ENCODE measurements around the gene ACADSB. TPM values are rescaled to one million over a fixed set of nuclear protein-coding genes. Genes with fewer than 3 reads are reported as not detected.
A peak's percentile ranks its signal among the peaks of the same experiment; 100 is the strongest.

The ACADSB gene
- total and polyA plus RNA-seq, 12 donors, result 6.8 to 114 (median 94.3) TPM

- Histone ChIP-seq H3K9me3 (no peaks in the 10 kb centered on the region), H3K4me1 (no peaks in the 10 kb centered on the region), H3K27me3 (peaks cover 0 to 50% (median 19%) of the 10 kb centered on the region in 7 donors), H3K27ac (no peak overlapping the region), H3K36me3 (no peaks in the 10 kb centered on the region), H3K4me3 (no peak overlapping the region)
- ATAC-seq (peak in 1 of 8 donors; percentile 66), DNase-seq (no peak)
- intact Hi-C loops (cut with DNase I), result no loop called here
- WGBS, 2 donors, result 65 to 78% methylated on average over 5 of the region's 5 CpGs
- no peak for TF ChIP-seq CTCF (IDR thresholded peaks at IDR 0.05)
These were observed 87.6 kb downstream of the ACADSB start for GRCh38 chr10:123096452-123096851.

GRCh38 chr10:123097039-123097438 is 88.2 kb downstream of the ACADSB start:
- H3K27ac ChIP-seq, result no peak overlapping the region
- WGBS, 2 donors, result 76% methylated on average over 7 of the region's 7 CpGs
- no peak overlapping the region for H3K4me3 ChIP-seq
- DNase-seq (no peak), ATAC-seq (no peak)
- intact Hi-C loops (cut with DNase I), result no loop called here
- no peaks in the 10 kb centered on the region for H3K36me3 ChIP-seq
- no peaks in the 10 kb centered on the region for H3K9me3 ChIP-seq
- TF ChIP-seq CTCF (IDR thresholded peaks at IDR 0.05), result no peak
- H3K27me3 ChIP-seq, result peaks cover 0 to 50% (median 19%) of the 10 kb centered on the region in 7 donors
- no peaks in the 10 kb centered on the region for H3K4me1 ChIP-seq

- TF ChIP-seq CTCF (IDR thresholded peaks at IDR 0.05), result no peak
- WGBS, 2 donors, result 71 to 88% methylated on average over 7 of the region's 7 CpGs
- ATAC-seq, result no peak
These were observed 91.4 kb downstream of the ACADSB start for GRCh38 chr10:123100030-123100762.

GRCh38 chr10:123101872-123102271 is 93.1 kb downstream of the ACADSB start:
- no peaks in the 10 kb centered on the region for H3K9me3 ChIP-seq
- no peaks in the 10 kb centered on the region for H3K4me1 ChIP-seq
- ATAC-seq, result no peak
- intact Hi-C loops (cut with DNase I), result no loop called here
- DNase-seq, result no peak
- no peak overlapping the region for H3K4me3 ChIP-seq
- H3K27ac ChIP-seq, result no peak overlapping the region
- peaks cover 0 to 33% (median 23%) of the 10 kb centered on the region in 7 donors for H3K27me3 ChIP-seq
- H3K36me3 ChIP-seq, result no peaks in the 10 kb centered on the region
- WGBS, 2 donors, result 61 to 66% methylated on average over 9 of the region's 9 CpGs
- TF ChIP-seq CTCF (IDR thresholded peaks at IDR 0.05), result no peak

More at GRCh38 chr10:123100030-123100762, 91.4 kb downstream of the ACADSB start:
- Histone ChIP-seq H3K9me3 (no peaks in the 10 kb centered on the region), H3K27me3 (peaks cover 0 to 37% (median 23%) of the 10 kb centered on the region in 7 donors), H3K4me1 (no peaks in the 10 kb centered on the region), H3K27ac (no peak overlapping the region), H3K36me3 (no peaks in the 10 kb centered on the region), H3K4me3 (no peak overlapping the region)
- intact Hi-C loops (cut with DNase I), result no loop called here
- DNase-seq, result no peak

Data from heart right ventricle (tissue), 16 donors.